Thymus (tissue), 11 donors: ENCODE measurements around the gene PACSIN1. TPM values are rescaled to one million over a fixed set of nuclear protein-coding genes. Genes with fewer than 3 reads are reported as not detected.
A peak's percentile ranks its signal among the peaks of the same experiment; 100 is the strongest.

Experiments
- DNase-seq, 9 donors: peaks; one replicate each; pipeline ENCODE4 v3.0.0-alpha.2; 2013; ENCODE audit warnings: low spot score in 9 of 9, low read depth in 6 of 9, missing footprints in 1 of 9
- H3K27ac ChIP-seq, 2 donors: one replicate each; pipeline ENCODE4 v1.5.1; 2013; ENCODE audit warnings: control low read depth in 1 of 2, low read depth in 1 of 2, low read length in 1 of 2, mild to moderate bottlenecking in 1 of 2, moderate library complexity in 1 of 2
- H3K27me3 ChIP-seq, 2 donors: one replicate each; pipeline ENCODE4 v1.5.1; 2013; ENCODE audit warnings: low read length in 1 of 2; ENCODE audit not compliant: control insufficient read depth in 2 of 2, insufficient read depth in 1 of 2
- H3K36me3 ChIP-seq, 2 donors: one replicate each; pipeline ENCODE4 v1.5.1; 2013; ENCODE audit warnings: low read length in 1 of 2, mild to moderate bottlenecking in 1 of 2, moderate library complexity in 1 of 2; ENCODE audit not compliant: control insufficient read depth in 2 of 2, insufficient read depth in 2 of 2
- H3K4me1 ChIP-seq, 2 donors: one replicate each; pipeline ENCODE4 v1.5.1; 2013; ENCODE audit warnings: low read length in 2 of 2; ENCODE audit not compliant: control insufficient read depth in 2 of 2, insufficient read depth in 2 of 2
- H3K4me3 ChIP-seq, 2 donors: one replicate each; pipeline ENCODE4 v1.5.1; 2013; ENCODE audit warnings: low read length in 2 of 2, control low read depth in 1 of 2, mild to moderate bottlenecking in 1 of 2
- H3K9me3 ChIP-seq, 2 donors: one replicate each; pipeline ENCODE4 v1.5.1; 2013; ENCODE audit warnings: low read length in 1 of 2, mild to moderate bottlenecking in 1 of 2; ENCODE audit not compliant: control insufficient read depth in 2 of 2, insufficient read depth in 1 of 2
- WGBS: extraction: QIAGEN DNeasy Blood & Tissue Kit; methylation state at CpG from one replicate; pipeline ENCODE4 v1.1.7; 2013; 5-methylcytosine and 5-hydroxymethylcytosine counted together
- polyA plus RNA-seq: library from polyadenylated mRNA; stranded (reverse); fragments of 200-250 nt; gene quantifications from one replicate; pipeline ENCODE4 v1.2.3, GENCODE V29; 2013
- total RNA-seq: library from RNA; stranded (reverse); fragments of 120-200 nt; gene quantifications from one replicate; pipeline ENCODE4 v1.2.4, GENCODE V29; 2013
- donor health status: healthy.

Gene PACSIN1
- total and polyA plus RNA-seq, 2 donors, result 1.2 to 1.7 TPM

GRCh38 chr6:34551720-34552119, 85.8 kb downstream of the PACSIN1 start:
- WGBS, result 98% methylated on average over 8 of the region's 8 CpGs
- Histone ChIP-seq H3K27me3 (no peaks in the 10 kb centered on the region), H3K4me1 (peaks cover 0 to 31% of the 10 kb centered on the region in 2 donors), H3K4me3 (no peak overlapping the region), H3K36me3 (no peaks in the 10 kb centered on the region), H3K27ac (no peak overlapping the region), H3K9me3 (no peaks in the 10 kb centered on the region)
- no peak for DNase-seq

- WGBS, result 97% methylated on average over 5 of the region's 5 CpGs
- Histone ChIP-seq H3K27ac (no peak overlapping the region), H3K4me1 (peaks cover 0 to 31% of the 10 kb centered on the region in 2 donors), H3K4me3 (no peak overlapping the region), H3K27me3 (no peaks in the 10 kb centered on the region), H3K9me3 (no peaks in the 10 kb centered on the region), H3K36me3 (no peaks in the 10 kb centered on the region)
- DNase-seq, result no peak
Observed at GRCh38 chr6:34552620-34553019, 86.7 kb downstream of the PACSIN1 start.

GRCh38 chr6:34553146-34553545, 87.3 kb downstream of the PACSIN1 start:
- WGBS, result 91% methylated on average over 4 of the region's 4 CpGs
- DNase-seq, result no peak
- no peaks in the 10 kb centered on the region for H3K27me3 ChIP-seq
- no peaks in the 10 kb centered on the region for H3K36me3 ChIP-seq
- no peak overlapping the region for H3K27ac ChIP-seq
- no peak overlapping the region for H3K4me3 ChIP-seq
- H3K9me3 ChIP-seq, result no peaks in the 10 kb centered on the region
- peaks cover 0 to 31% of the 10 kb centered on the region in 2 donors for H3K4me1 ChIP-seq

GRCh38 chr6:34553750-34554149, 87.9 kb downstream of the PACSIN1 start:
- Histone ChIP-seq H3K9me3 (peaks cover 0 to 3% of the 10 kb centered on the region in 2 donors), H3K27ac (no peak overlapping the region), H3K27me3 (no peaks in the 10 kb centered on the region), H3K4me3 (no peak overlapping the region), H3K36me3 (no peaks in the 10 kb centered on the region), H3K4me1 (peaks cover 0 to 31% of the 10 kb centered on the region in 2 donors)
- DNase-seq, result no peak
- 65% methylated on average over 10 of the region's 10 CpGs for WGBS

- no peaks in the 10 kb centered on the region for H3K27me3 ChIP-seq
- no peak overlapping the region for H3K4me3 ChIP-seq
- DNase-seq, result peak in 2 of 9 donors; percentile 7 to 30
- H3K9me3 ChIP-seq, result peaks cover 0 to 4% of the 10 kb centered on the region in 2 donors
- WGBS, result 57% methylated on average over 15 of the region's 15 CpGs
- H3K27ac ChIP-seq, result no peak overlapping the region
- H3K4me1 ChIP-seq, result peaks cover 0 to 31% of the 10 kb centered on the region in 2 donors
- H3K36me3 ChIP-seq, result no peaks in the 10 kb centered on the region
Observed at GRCh38 chr6:34554291-34555006, 88.6 kb downstream of the PACSIN1 start.

- H3K4me3 ChIP-seq, result no peak overlapping the region
- peaks cover 0 to 4% of the 10 kb centered on the region in 2 donors for H3K9me3 ChIP-seq
- no peak for DNase-seq
- H3K27me3 ChIP-seq, result no peaks in the 10 kb centered on the region
- no peaks in the 10 kb centered on the region for H3K36me3 ChIP-seq
- 26% methylated on average over 11 of the region's 11 CpGs for WGBS
- H3K27ac ChIP-seq, result no peak overlapping the region
- peaks cover 0 to 31% of the 10 kb centered on the region in 2 donors for H3K4me1 ChIP-seq
Observed at GRCh38 chr6:34555007-34555322, 89.1 kb downstream of the PACSIN1 start.

- Histone ChIP-seq H3K27ac (no peak overlapping the region), H3K9me3 (peaks cover 0 to 4% of the 10 kb centered on the region in 2 donors), H3K4me1 (peaks cover 0 to 28% of the 10 kb centered on the region in 2 donors), H3K4me3 (no peak overlapping the region), H3K27me3 (no peaks in the 10 kb centered on the region), H3K36me3 (no peaks in the 10 kb centered on the region)
- 94% methylated on average over 8 of the region's 8 CpGs for WGBS
- DNase-seq, result no peak
Observed at GRCh38 chr6:34555328-34555727, 89.5 kb downstream of the PACSIN1 start.

GRCh38 chr6:34556031-34556471, 90.2 kb downstream of the PACSIN1 start, which contains the start of gene SPDEF:
Gene SPDEF (minus strand): TSS chr6:34556329. CDS start chr6:34544455, 11,874 bp downstream.
- H3K4me3 ChIP-seq, result no peak within 1 kb of the TSS
- DNase-seq, result no peak
- WGBS, result 77% methylated on average over 6 of the region's 6 CpGs
- H3K9me3 ChIP-seq, result peaks cover 0 to 4% of the 10 kb centered on the region in 2 donors
- H3K4me1 ChIP-seq, result peaks cover 0 to 21% of the 10 kb centered on the region in 2 donors
- H3K27ac ChIP-seq, result no peak within 1 kb of the TSS
- no peaks in the 10 kb centered on the region for H3K36me3 ChIP-seq
- H3K27me3 ChIP-seq, result no peaks in the 10 kb centered on the region

- DNase-seq, result no peak
- no peak overlapping the region for H3K27ac ChIP-seq
- 92% methylated on average over 9 of the region's 9 CpGs for WGBS
- H3K9me3 ChIP-seq, result peaks cover 0 to 4% of the 10 kb centered on the region in 2 donors
- H3K4me1 ChIP-seq, result peaks cover 0 to 18% of the 10 kb centered on the region in 2 donors
- no peaks in the 10 kb centered on the region for H3K27me3 ChIP-seq
- H3K36me3 ChIP-seq, result no peaks in the 10 kb centered on the region
- H3K4me3 ChIP-seq, result no peak overlapping the region
Observed at GRCh38 chr6:34556493-34556892, 90.6 kb downstream of the PACSIN1 start.
